Psoas muscle (tissue), 8 donors: ENCODE measurements around the gene AXIN2. TPM values are rescaled to one million over a fixed set of nuclear protein-coding genes. Genes with fewer than 3 reads are reported as not detected.

Experiments
- ATAC-seq, 4 donors: fragments of 200-7000 bp; cut with Tn5 transposase; one replicate each; pipeline ENCODE4 v1.9.1; 2020; ENCODE audit warnings: moderate library complexity in 3 of 4, mild to moderate bottlenecking in 2 of 4
- DNase-seq, 2 donors: peaks; one replicate each; pipeline ENCODE4 v3.0.0-alpha.2; 2020
- H3K27ac ChIP-seq: fragments of 200-600 bp; one replicate; pipeline ENCODE4 v1.8.0; 2022
- H3K27me3 ChIP-seq, 3 donors: fragments of 200-600 bp in 1 of 3; one replicate each; pipeline versions ENCODE4 v1.6.1 to v1.8.0; 2013 to 2022; ENCODE audit warnings: low read length in 2 of 3, mild to moderate bottlenecking in 2 of 3, moderate library complexity in 1 of 3; ENCODE audit not compliant: insufficient read depth in 3 of 3
- H3K36me3 ChIP-seq, 2 donors: fragments of 200-600 bp in 1 of 2; one replicate each; pipeline versions ENCODE4 v1.6.1 to v1.8.0; 2013 to 2022; ENCODE audit warnings: low read depth in 1 of 2, mild to moderate bottlenecking in 1 of 2, moderate library complexity in 1 of 2; ENCODE audit not compliant: insufficient read depth in 1 of 2
- H3K4me1 ChIP-seq: fragments of 200-600 bp; one replicate; pipeline ENCODE4 v1.8.0; 2022
- H3K4me3 ChIP-seq: fragments of 200-600 bp; one replicate; pipeline ENCODE4 v1.8.0; 2022; ENCODE audit warnings: mild to moderate bottlenecking
- H3K9me3 ChIP-seq: fragments of 200-600 bp; one replicate; pipeline ENCODE4 v1.8.0; 2022
- CTCF ChIP-seq: fragments of 200-600 bp; IDR thresholded peaks from one replicate; pipeline ENCODE4 v1.8.0; 2022; ENCODE audit warnings: antibody characterized with exemption
- WGBS, 3 donors: extraction: QIAGEN DNeasy Blood & Tissue Kit; methylation state at CpG; one replicate each; pipeline versions ENCODE4 v1.1.6 to v1.1.7; 2013; 5-methylcytosine and 5-hydroxymethylcytosine counted together
- intact Hi-C, 2 donors: fragments of 100-400 bp; cut with DNase I; formaldehyde crosslinking; loops; one replicate each; pipeline versions ENCODE4 v1.11.0 to v1.14.2; 2022
- polyA plus RNA-seq, 3 donors: library from polyadenylated mRNA; stranded (reverse); fragments of 200-250 nt; gene quantifications; one replicate each; pipeline ENCODE4 v1.2.3, GENCODE V29; 2013
- total RNA-seq, 4 donors: library from RNA; stranded (reverse); fragmentation: NEBNext Ultra II Directional in 2 of 4; extraction: Animal tissue kit (Norgen Biotek cat#: 25700) in 2 of 4; gene quantifications; one replicate each; pipeline versions ENCODE4 v1.2.1 to v1.2.4, GENCODE V29; 2021 to 2023
- donor health status: healthy with polysubstance abuse.
- donor health status: DM: no; HTN: no; CAD: no; lungs with moderate emphysema.
- donor health status: Bipolar disorder and iron deficiency.
- donor health status: healthy.
- donor health status: DM: yes; HTN: yes; CAD: no.
- donor health status: DM: no; HTN: no; CAD: no.
- donor health status: DM: no; HTN: no; CAD: no.
- donor health status: DM: yes; HTN: yes; CAD: no.

The AXIN2 gene
- total and polyA plus RNA-seq, 7 donors = 0.72 to 19.1 (median 8.0) TPM

DNA sequence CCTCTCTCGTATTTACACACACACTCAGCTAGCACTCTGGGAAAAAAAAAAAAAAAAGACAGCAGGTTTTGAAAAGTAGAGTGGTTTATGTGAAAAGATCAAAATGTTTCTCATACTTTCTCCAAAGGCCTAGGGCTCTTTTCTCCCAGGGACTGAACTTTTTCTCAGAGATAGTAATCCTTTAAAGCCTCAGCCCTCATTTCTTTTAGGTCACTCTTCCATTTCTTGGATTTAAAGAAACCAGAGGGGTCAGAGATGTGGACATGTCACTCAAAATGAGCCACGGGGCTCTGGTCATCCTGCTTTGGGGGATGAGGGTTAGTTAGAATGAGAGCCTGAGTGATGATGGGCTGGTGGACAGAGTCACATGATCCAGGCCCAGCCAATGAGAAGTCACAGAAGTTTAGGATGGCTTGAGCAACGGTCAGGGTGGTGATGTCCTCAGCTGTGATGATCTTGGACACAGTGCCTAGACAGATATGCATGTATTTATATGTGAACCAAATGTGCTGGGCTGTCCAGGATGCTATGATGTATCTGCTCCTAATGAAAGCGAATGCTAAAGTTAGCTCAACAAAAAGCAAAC is 33.7 kb upstream of the AXIN2 start:
- no peaks in the 10 kb centered on the region for H3K27me3 ChIP-seq
- WGBS, 3 donors = 76 to 80% (median 79%) methylated on average over 4 of the region's 4 CpGs
- no peak for TF ChIP-seq CTCF
- no peak for ATAC-seq
- H3K36me3 ChIP-seq = no peaks in the 10 kb centered on the region
- no peaks in the 10 kb centered on the region for H3K4me1 ChIP-seq
- no peak overlapping the region for H3K4me3 ChIP-seq
- H3K9me3 ChIP-seq = no peaks in the 10 kb centered on the region
- intact Hi-C loops = no loop called here
- DNase-seq = no peak
- no peak overlapping the region for H3K27ac ChIP-seq

GRCh38 chr17:65593855-65594845 is 32.7 kb upstream of the AXIN2 start:
- Histone ChIP-seq H3K36me3 (no peaks in the 10 kb centered on the region), H3K4me3 (no peak overlapping the region), H3K27ac (no peak overlapping the region), H3K27me3 (no peaks in the 10 kb centered on the region), H3K9me3 (no peaks in the 10 kb centered on the region), H3K4me1 (no peaks in the 10 kb centered on the region)
- ATAC-seq (no peak), DNase-seq (no peak)
- intact Hi-C loops = no loop called here
- 57 to 65% (median 61%) methylated on average over 18 of the region's 18 CpGs for WGBS, 3 donors
- no peak for TF ChIP-seq CTCF

- 83 to 87% (median 85%) methylated on average over 19 of the region's 19 CpGs for WGBS, 3 donors
- H3K4me3 ChIP-seq = no peak overlapping the region
- ATAC-seq = no peak
- TF ChIP-seq CTCF = no peak
- intact Hi-C loops = no loop called here
- DNase-seq = no peak
- no peaks in the 10 kb centered on the region for H3K27me3 ChIP-seq
- H3K4me1 ChIP-seq = no peaks in the 10 kb centered on the region
- H3K9me3 ChIP-seq = no peaks in the 10 kb centered on the region
- no peak overlapping the region for H3K27ac ChIP-seq
- H3K36me3 ChIP-seq = no peaks in the 10 kb centered on the region
Measured at GRCh38 chr17:65593092-65593854, 31.8 kb upstream of the AXIN2 start.

DNA sequence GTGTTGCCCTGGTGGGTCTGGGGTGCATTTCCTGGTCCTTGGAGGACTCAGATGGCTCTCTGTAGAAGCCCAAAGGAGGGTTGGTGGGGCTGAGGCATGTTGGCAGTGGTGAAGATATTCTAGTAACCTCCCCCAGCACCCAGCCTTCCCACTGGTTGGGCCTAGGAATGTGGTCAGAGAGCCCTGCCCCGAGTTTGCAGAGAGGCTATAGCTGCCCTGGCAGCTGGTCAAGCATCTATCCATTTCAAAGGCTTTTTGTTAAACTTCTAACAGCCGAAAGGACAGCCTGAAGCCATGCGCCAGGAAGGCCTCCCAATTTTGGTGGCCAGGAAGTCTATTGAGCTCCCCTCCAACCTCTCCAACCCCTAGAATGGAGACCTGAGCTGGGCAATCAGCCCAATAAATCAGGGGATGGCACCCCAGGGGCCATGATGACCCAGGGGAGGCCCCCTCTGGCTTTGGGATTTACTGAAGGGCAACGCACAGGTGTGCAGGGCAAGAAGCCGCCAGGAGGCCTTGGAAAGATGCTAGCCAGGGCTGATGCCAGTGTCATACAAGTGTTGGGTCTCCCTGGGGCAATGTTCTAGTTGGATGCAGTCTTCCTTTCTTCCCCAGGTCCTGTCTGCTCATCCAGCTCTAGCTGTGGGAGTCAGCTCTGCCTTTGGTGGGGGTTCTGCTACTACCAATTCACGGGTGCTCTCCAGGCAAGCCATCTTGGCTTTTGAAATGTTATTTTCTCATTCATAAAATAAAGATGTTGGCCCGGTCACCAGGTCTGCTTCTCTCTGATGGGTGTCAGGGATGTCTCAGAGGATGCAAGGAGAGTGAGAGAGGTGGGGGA is 30.9 kb upstream of the AXIN2 start:
- WGBS, 3 donors = 87 to 90% (median 89%) methylated on average over 7 of the region's 7 CpGs

More for the DNA sequence above, 30.9 kb upstream of the AXIN2 start:
- Histone ChIP-seq H3K36me3 (no peaks in the 10 kb centered on the region), H3K4me3 (no peak overlapping the region), H3K4me1 (no peaks in the 10 kb centered on the region), H3K27ac (no peak overlapping the region), H3K27me3 (no peaks in the 10 kb centered on the region), H3K9me3 (no peaks in the 10 kb centered on the region)
- no peak for ATAC-seq
- TF ChIP-seq CTCF = no peak
- no peak for DNase-seq
- intact Hi-C loops = no loop called here
